ENCODE results near the gene IRX4. TPM values are rescaled to one million over a fixed set of nuclear protein-coding genes. Genes with fewer than 3 reads are reported as not detected.

The IRX4 gene
- total RNA-seq, 1 donor from 2014 or later: 0.72 TPM

- Mint-ChIP-seq H3K4me1 (ENCODE audit: unreplicated experiment) (no peaks in the 10 kb centered on the region), H3K4me3 (ENCODE audit: unreplicated experiment) (no peak overlapping the region), H3K36me3 (ENCODE audit: low read depth, unreplicated experiment) (no peaks in the 10 kb centered on the region), H3K27ac (ENCODE audit: unreplicated experiment) (no peak overlapping the region), H3K27me3 (ENCODE audit: unreplicated experiment) (peaks cover 23% of the 10 kb centered on the region), H3K9me3 (ENCODE audit: unreplicated experiment) (no peaks in the 10 kb centered on the region)
- TF ChIP-seq, protein P1, sequence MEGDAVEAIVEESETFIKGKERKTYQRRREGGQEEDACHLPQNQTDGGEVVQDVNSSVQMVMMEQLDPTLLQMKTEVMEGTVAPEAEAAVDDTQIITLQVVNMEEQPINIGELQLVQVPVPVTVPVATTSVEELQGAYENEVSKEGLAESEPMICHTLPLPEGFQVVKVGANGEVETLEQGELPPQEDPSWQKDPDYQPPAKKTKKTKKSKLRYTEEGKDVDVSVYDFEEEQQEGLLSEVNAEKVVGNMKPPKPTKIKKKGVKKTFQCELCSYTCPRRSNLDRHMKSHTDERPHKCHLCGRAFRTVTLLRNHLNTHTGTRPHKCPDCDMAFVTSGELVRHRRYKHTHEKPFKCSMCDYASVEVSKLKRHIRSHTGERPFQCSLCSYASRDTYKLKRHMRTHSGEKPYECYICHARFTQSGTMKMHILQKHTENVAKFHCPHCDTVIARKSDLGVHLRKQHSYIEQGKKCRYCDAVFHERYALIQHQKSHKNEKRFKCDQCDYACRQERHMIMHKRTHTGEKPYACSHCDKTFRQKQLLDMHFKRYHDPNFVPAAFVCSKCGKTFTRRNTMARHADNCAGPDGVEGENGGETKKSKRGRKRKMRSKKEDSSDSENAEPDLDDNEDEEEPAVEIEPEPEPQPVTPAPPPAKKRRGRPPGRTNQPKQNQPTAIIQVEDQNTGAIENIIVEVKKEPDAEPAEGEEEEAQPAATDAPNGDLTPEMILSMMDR (IDR thresholded peaks at IDR 0.05; ENCODE audit: unreplicated experiment): no peak
- no peak for DNase-seq (ENCODE audit: low spot score)
These were observed 25.5 kb downstream of the IRX4 start for GRCh38 chr5:1857256-1857600.

DNA sequence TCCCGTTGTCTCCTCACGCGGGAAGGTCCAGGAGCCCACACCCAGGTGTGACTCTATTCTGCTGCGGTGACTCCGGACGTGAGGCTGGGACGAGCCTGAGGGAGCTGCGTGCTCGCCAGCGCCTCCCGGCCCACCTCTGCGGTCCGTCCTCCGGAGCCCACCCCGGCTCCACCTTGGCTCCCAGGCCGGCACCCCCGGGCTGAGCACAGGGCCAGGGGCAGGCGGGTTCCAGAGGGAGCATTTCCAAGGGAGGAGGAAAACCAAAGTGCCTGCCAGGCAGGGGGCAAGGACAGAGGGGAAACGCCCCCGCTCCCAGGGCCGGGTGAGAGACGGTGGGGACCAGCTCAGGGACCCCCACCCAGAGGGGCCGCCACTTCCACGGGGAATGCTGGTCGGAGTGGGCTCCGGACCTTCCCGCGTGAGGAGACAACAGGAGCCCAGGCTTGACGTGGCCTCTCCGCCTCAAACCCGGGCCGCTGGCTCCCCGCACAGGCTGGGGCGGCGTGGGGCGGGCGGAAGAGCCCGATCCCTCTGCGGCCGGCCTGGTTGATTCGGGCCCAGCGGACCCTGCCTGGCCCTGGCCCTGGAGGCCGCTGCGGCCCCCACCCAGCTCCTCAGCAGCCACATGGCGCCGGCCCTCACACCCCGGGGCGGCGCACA lies 26.0 kb downstream of the IRX4 start:
- peaks cover 20% of the 10 kb centered on the region for H3K27me3 Mint-ChIP-seq (ENCODE audit: unreplicated experiment)

GRCh38 chr5:1855596-1855995 lies 27.1 kb downstream of the IRX4 start:
- H3K27ac Mint-ChIP-seq (ENCODE audit: unreplicated experiment): no peak overlapping the region
- H3K36me3 Mint-ChIP-seq (ENCODE audit: low read depth, unreplicated experiment): no peaks in the 10 kb centered on the region
- TF ChIP-seq, protein P1 (IDR thresholded peaks at IDR 0.05; ENCODE audit: unreplicated experiment): no peak
- peaks cover 22% of the 10 kb centered on the region for H3K27me3 Mint-ChIP-seq (ENCODE audit: unreplicated experiment)
- DNase-seq (ENCODE audit: low spot score): no peak
- H3K9me3 Mint-ChIP-seq (ENCODE audit: unreplicated experiment): no peaks in the 10 kb centered on the region
- H3K4me1 Mint-ChIP-seq (ENCODE audit: unreplicated experiment): no peaks in the 10 kb centered on the region
- no peak overlapping the region for H3K4me3 Mint-ChIP-seq (ENCODE audit: unreplicated experiment)

More for the DNA sequence above, 26.0 kb downstream of the IRX4 start:
- H3K36me3 Mint-ChIP-seq (ENCODE audit: low read depth, unreplicated experiment): no peaks in the 10 kb centered on the region
- H3K27ac Mint-ChIP-seq (ENCODE audit: unreplicated experiment): no peak overlapping the region
- DNase-seq (ENCODE audit: low spot score): no peak
- H3K4me1 Mint-ChIP-seq (ENCODE audit: unreplicated experiment): no peaks in the 10 kb centered on the region
- H3K4me3 Mint-ChIP-seq (ENCODE audit: unreplicated experiment): no peak overlapping the region
- no peaks in the 10 kb centered on the region for H3K9me3 Mint-ChIP-seq (ENCODE audit: unreplicated experiment)
- TF ChIP-seq, protein P1 (IDR thresholded peaks at IDR 0.05; ENCODE audit: unreplicated experiment): no peak

GRCh38 chr5:1855075-1855474 lies 27.6 kb downstream of the IRX4 start:
- Mint-ChIP-seq H3K9me3 (ENCODE audit: unreplicated experiment) (no peaks in the 10 kb centered on the region), H3K27ac (ENCODE audit: unreplicated experiment) (no peak overlapping the region), H3K36me3 (ENCODE audit: low read depth, unreplicated experiment) (no peaks in the 10 kb centered on the region), H3K4me3 (ENCODE audit: unreplicated experiment) (no peak overlapping the region), H3K27me3 (ENCODE audit: unreplicated experiment) (peaks cover 22% of the 10 kb centered on the region), H3K4me1 (ENCODE audit: unreplicated experiment) (no peaks in the 10 kb centered on the region)
- DNase-seq (ENCODE audit: low spot score): no peak
- TF ChIP-seq, protein P1 (IDR thresholded peaks at IDR 0.05; ENCODE audit: unreplicated experiment): no peak

DNA sequence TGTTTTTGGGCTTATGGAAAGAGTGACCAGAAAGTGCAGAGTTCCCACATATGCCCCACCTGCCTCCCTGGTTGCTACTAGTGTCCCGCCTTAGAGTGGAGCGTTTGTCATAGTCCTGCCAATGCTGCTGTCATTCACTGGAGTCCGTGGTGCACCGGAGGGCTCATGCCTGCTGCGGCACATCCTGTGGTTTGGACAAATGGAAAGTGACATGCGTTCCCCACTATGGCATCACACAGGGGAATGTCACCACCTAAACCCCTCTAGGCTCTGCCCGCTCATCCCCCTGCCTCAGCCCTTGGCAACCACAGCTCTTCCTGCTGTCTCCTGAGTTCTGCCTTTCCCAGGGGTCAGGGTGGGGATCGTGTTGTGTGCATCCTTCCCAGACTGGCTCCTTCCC lies 29.2 kb downstream of the IRX4 start:
- no peaks in the 10 kb centered on the region for H3K36me3 Mint-ChIP-seq (ENCODE audit: low read depth, unreplicated experiment)
- no peak overlapping the region for H3K4me3 Mint-ChIP-seq (ENCODE audit: unreplicated experiment)
- H3K4me1 Mint-ChIP-seq (ENCODE audit: unreplicated experiment): no peaks in the 10 kb centered on the region
- no peaks in the 10 kb centered on the region for H3K9me3 Mint-ChIP-seq (ENCODE audit: unreplicated experiment)
- TF ChIP-seq, protein P1 (IDR thresholded peaks at IDR 0.05; ENCODE audit: unreplicated experiment): no peak
- H3K27me3 Mint-ChIP-seq (ENCODE audit: unreplicated experiment): peaks cover 28% of the 10 kb centered on the region
- H3K27ac Mint-ChIP-seq (ENCODE audit: unreplicated experiment): no peak overlapping the region
- no peak for DNase-seq (ENCODE audit: low spot score)

All from endothelial cell (in vitro differentiated cells).